H1 (cell line): ENCODE measurements around the gene TCERG1L. TPM values are rescaled to one million over a fixed set of nuclear protein-coding genes. Genes with fewer than 3 reads are reported as not detected.

Experiments
- CTCF ChIA-PET: fragments of 300-600 bp; sonication (Branson Sonifier 250); formaldehyde crosslinking; loops from one replicate; lab custom pipeline; 2021; ENCODE audit not compliant: partially characterized antibody; lab: Charles Lee
- POLR2A ChIA-PET: fragments of 300-600 bp; sonication (Branson Sonifier 250); formaldehyde crosslinking; loops from one replicate; lab custom pipeline; 2021; ENCODE audit warnings: inconsistent platforms; ENCODE audit not compliant: partially characterized antibody; lab: Charles Lee
- DNase-seq, 2 experiments: peaks; one replicate each; pipeline versions ENCODE4 v3.0.0 to v3.0.0-alpha.2; 2010 to 2022; ENCODE audit warnings: low spot score in 2 of 2, low read depth in 1 of 2, mixed read lengths in 1 of 2
- FAIRE-seq: peaks from 2 replicates; lab custom pipeline; 2011; peaks lifted over from hg19 to GRCh38; lab: Jason Lieb, UNC
- H2AFZ ChIP-seq: 2 replicates; pipeline ENCODE4 v1.8.1; 2012; ENCODE audit warnings: low read length, inconsistent platforms
- H2AK5ac ChIP-seq: 2 replicates; pipeline ENCODE4 v1.6.1; 2013; ENCODE audit warnings: low read depth, low read length
- H2BK120ac ChIP-seq: replicated peaks from 2 replicates; pipeline ENCODE3; 2013; ENCODE audit warnings: low read depth, low read length, inconsistent platforms
- H2BK12ac ChIP-seq: 2 replicates; pipeline ENCODE4 v1.6.1; 2013; ENCODE audit warnings: low read depth, low read length
- H2BK15ac ChIP-seq: 2 replicates; pipeline ENCODE4 v1.6.1; 2013; ENCODE audit warnings: low read length
- H2BK20ac ChIP-seq: 2 replicates; pipeline ENCODE4 v1.6.1; 2013; ENCODE audit warnings: low read length
- H2BK5ac ChIP-seq: 2 replicates; pipeline ENCODE4 v1.6.1; 2013; ENCODE audit warnings: low read depth, low read length
- H3K14ac ChIP-seq: 2 replicates; pipeline ENCODE4 v1.6.1; 2013; ENCODE audit warnings: inconsistent platforms; ENCODE audit not compliant: insufficient read length
- H3K18ac ChIP-seq: 2 replicates; pipeline ENCODE4 v1.6.1; 2013; ENCODE audit warnings: low read length; ENCODE audit errors: extremely low read depth
- H3K23ac ChIP-seq: 2 replicates; pipeline ENCODE4 v1.6.1; 2013; ENCODE audit warnings: inconsistent platforms; ENCODE audit not compliant: insufficient read length
- H3K23me2 ChIP-seq: 2 replicates; pipeline ENCODE4 v1.6.1; 2013; ENCODE audit warnings: low read depth, low read length
- H3K27ac ChIP-seq: 2 replicates; pipeline ENCODE4 v1.6.1; 2011; ENCODE audit warnings: low read depth, low read length, inconsistent platforms
- H3K27me3 ChIP-seq, 4 experiments: replicated peaks in 1 of 4; 1 replicate in 1 of 4; 2 replicates in 3 of 4; pipeline versions ENCODE4 v1.6.1 to v1.8.1; 2011 to 2013; ENCODE audit warnings: low read length in 3 of 4, mild to moderate bottlenecking in 3 of 4, inconsistent platforms in 2 of 4, mixed read lengths in 2 of 4, moderate library complexity in 1 of 4; ENCODE audit not compliant: control insufficient read depth in 3 of 4, insufficient read depth in 3 of 4; ENCODE audit errors: extremely low read depth in 1 of 4
- H3K36me3 ChIP-seq, 4 experiments: 2 replicates each; pipeline versions ENCODE4 v1.6.1 to v1.8.1; 2011 to 2013; ENCODE audit warnings: mild to moderate bottlenecking in 4 of 4, low read length in 3 of 4, moderate library complexity in 2 of 4, control low read depth in 1 of 4, inconsistent platforms in 1 of 4; ENCODE audit not compliant: insufficient read depth in 4 of 4, control insufficient read depth in 2 of 4
- H3K4ac ChIP-seq: replicated peaks from 2 replicates; pipeline ENCODE3; 2013; ENCODE audit warnings: low read length, low read depth, mixed read lengths, inconsistent platforms; ENCODE audit not compliant: insufficient read length
- H3K4me1 ChIP-seq, 4 experiments: replicated peaks in 1 of 4; 1 replicate in 1 of 4; 2 replicates in 3 of 4; pipeline versions ENCODE4 v1.6.1 to v1.8.1; 2011 to 2013; ENCODE audit warnings: low read length in 3 of 4, inconsistent platforms in 2 of 4, mixed read lengths in 1 of 4; ENCODE audit not compliant: insufficient read depth in 4 of 4, control insufficient read depth in 3 of 4
- H3K4me2 ChIP-seq, 2 experiments: 2 replicates each; pipeline versions ENCODE4 v1.6.1 to v1.8.1; 2011 to 2013; ENCODE audit warnings: low read depth in 2 of 2, low read length in 2 of 2, control low read depth in 1 of 2, inconsistent platforms in 1 of 2, mild to moderate bottlenecking in 1 of 2; ENCODE audit not compliant: insufficient read depth in 1 of 2
- H3K4me3 ChIP-seq, 4 experiments: fragments of 200-600, 300-600 bp in 1 of 4; sonication (generic), shearing (Covaris generic), sonication (Bioruptor Twin) in 1 of 4; 2 replicates each; pipeline versions ENCODE4 v1.5.1 to v1.8.1; 2011 to 2016; ENCODE audit warnings: low read length in 4 of 4, low read depth in 3 of 4, control low read depth in 2 of 4, inconsistent platforms in 2 of 4, mild to moderate bottlenecking in 2 of 4, mixed read lengths in 1 of 4, moderate library complexity in 1 of 4; ENCODE audit not compliant: insufficient read depth in 2 of 4; ENCODE audit errors: extremely low read depth in 1 of 4
- H3K56ac ChIP-seq: replicated peaks from 2 replicates; pipeline ENCODE3; 2013; ENCODE audit warnings: low read depth, mild to moderate bottlenecking, mixed read lengths, low read length, inconsistent platforms; ENCODE audit not compliant: insufficient read length
- H3K79me1 ChIP-seq: 2 replicates; pipeline ENCODE4 v1.6.1; 2013; ENCODE audit warnings: low read depth, low read length, control low read depth
- H3K79me2 ChIP-seq, 2 experiments: 2 replicates each; pipeline versions ENCODE4 v1.6.1 to v1.8.1; 2012 to 2013; ENCODE audit warnings: low read length in 2 of 2, mild to moderate bottlenecking in 2 of 2, inconsistent platforms in 1 of 2; ENCODE audit not compliant: insufficient read depth in 2 of 2, control insufficient read depth in 1 of 2
- H3K9ac ChIP-seq, 4 experiments: replicated peaks in 1 of 4; 1 replicate in 1 of 4; 2 replicates in 3 of 4; pipeline versions ENCODE4 v1.6.1 to v1.8.1; 2011 to 2013; ENCODE audit warnings: low read depth in 3 of 4, low read length in 3 of 4, control low read depth in 2 of 4, mild to moderate bottlenecking in 2 of 4, moderate library complexity in 2 of 4, inconsistent platforms in 1 of 4; ENCODE audit errors: extremely low read depth in 1 of 4
- H3K9me3 ChIP-seq, 2 experiments: 2 replicates each; pipeline versions ENCODE4 v1.6.1 to v1.8.1; 2012 to 2013; ENCODE audit warnings: mild to moderate bottlenecking in 2 of 2, moderate library complexity in 2 of 2, control low read depth in 1 of 2, inconsistent platforms in 1 of 2, low read depth in 1 of 2, low read length in 1 of 2, mixed read lengths in 1 of 2; ENCODE audit not compliant: insufficient read depth in 2 of 2
- H4K20me1 ChIP-seq, 2 experiments: replicated peaks in 1 of 2; 2 replicates each; pipeline versions ENCODE3 to v1.8.1; 2011 to 2013; ENCODE audit warnings: inconsistent platforms in 2 of 2, low read length in 2 of 2, mild to moderate bottlenecking in 1 of 2; ENCODE audit not compliant: insufficient read depth in 2 of 2, control insufficient read depth in 1 of 2
- H4K5ac ChIP-seq: 2 replicates; pipeline ENCODE4 v1.6.1; 2013; ENCODE audit warnings: low read length, low read depth, mixed read lengths, inconsistent platforms; ENCODE audit not compliant: insufficient read length
- H4K8ac ChIP-seq: 2 replicates; pipeline ENCODE4 v1.8.0; 2013; ENCODE audit warnings: mild to moderate bottlenecking, moderate library complexity, low read length, inconsistent platforms; ENCODE audit not compliant: insufficient read depth; ENCODE audit errors: extremely low read depth
- H4K91ac ChIP-seq: replicated peaks from 2 replicates; pipeline ENCODE3; 2013; ENCODE audit warnings: low read length, mixed read lengths, inconsistent platforms; ENCODE audit not compliant: insufficient read length
- BACH1 ChIP-seq: IDR thresholded peaks from 2 replicates; pipeline ENCODE4 v1.6.1; 2012; ENCODE audit warnings: low read length, improper control_type of control experiment
- CEBPB ChIP-seq: IDR thresholded peaks from 2 replicates; pipeline ENCODE4 v1.6.1; 2012; ENCODE audit warnings: low read depth, low read length
- CHD2 ChIP-seq: IDR thresholded peaks from 2 replicates; pipeline ENCODE4 v1.6.1; 2012; ENCODE audit warnings: low read length, improper control_type of control experiment
- EZH2 ChIP-seq: fragments of 200-600 bp; sonication (generic); IDR thresholded peaks from 2 replicates; pipeline ENCODE4 v1.7.1; 2012; ENCODE audit warnings: low read depth, mild to moderate bottlenecking, moderate library complexity, low read length, inconsistent platforms; ENCODE audit not compliant: severe bottlenecking
- HDAC2 ChIP-seq, 2 experiments: fragments of 300-600 bp in 1 of 2; sonication (generic) in 1 of 2; IDR thresholded peaks; 2 replicates each; pipeline ENCODE4 v1.6.1; 2011 to 2012; ENCODE audit warnings: low read depth in 2 of 2, low read length in 2 of 2, mild to moderate bottlenecking in 2 of 2, moderate library complexity in 2 of 2, borderline replicate concordance in 1 of 2, inconsistent platforms in 1 of 2
- KDM4A ChIP-seq: IDR thresholded peaks from one replicate; pipeline ENCODE4 v1.7.1; 2012; ENCODE audit warnings: low read depth, mild to moderate bottlenecking, moderate library complexity, low read length, inconsistent platforms; ENCODE audit not compliant: severe bottlenecking
- RAD21 ChIP-seq, 2 experiments: IDR thresholded peaks in 1 of 2; conservative IDR thresholded peaks in 1 of 2; 2 replicates each; pipeline ENCODE4 v1.6.1; 2011; ENCODE audit warnings: low read depth in 2 of 2, low read length in 2 of 2, improper control_type of control experiment in 1 of 2, inconsistent platforms in 1 of 2, mild to moderate bottlenecking in 1 of 2, moderate library complexity in 1 of 2
- SAP30 ChIP-seq: fragments of 300-600 bp; sonication (generic); IDR thresholded peaks from 2 replicates; pipeline ENCODE4 v1.7.1; 2012; ENCODE audit warnings: low read length, moderate library complexity, mild to moderate bottlenecking, inconsistent platforms; ENCODE audit not compliant: insufficient read depth, insufficient replicate concordance
- SIRT6 ChIP-seq: IDR thresholded peaks from one replicate; pipeline ENCODE4 v1.7.1; 2012; ENCODE audit warnings: low read length, inconsistent platforms
- SIX5 ChIP-seq: IDR thresholded peaks from 2 replicates; pipeline ENCODE4 v1.6.1; 2011; ENCODE audit warnings: mild to moderate bottlenecking, low read depth, low read length
- SUZ12 ChIP-seq: fragments of 200-600 bp; sonication (generic); IDR thresholded peaks from 2 replicates; pipeline ENCODE4 v1.6.1; 2012; ENCODE audit warnings: mild to moderate bottlenecking, inconsistent platforms, low read length, moderate library complexity, mixed read lengths
- TEAD4 ChIP-seq: IDR thresholded peaks from 2 replicates; pipeline ENCODE4 v1.6.1; 2012; ENCODE audit warnings: low read depth, low read length, inconsistent platforms, mixed read lengths
- WGBS, 2 experiments: shearing (Covaris generic) in 1 of 2; methylation state at CpG; one replicate each; pipeline versions ENCODE4 v1.1.6 to v1.1.7; 2013 to 2015; ENCODE audit warnings: low lambda C conversion rate in 2 of 2, mixed read lengths in 2 of 2, inconsistent platforms in 1 of 2, low coverage in 1 of 2, missing lambda C conversion rate in 1 of 2; ENCODE audit not compliant: insufficient replicate concordance in 2 of 2, insufficient coverage in 1 of 2, insufficient read length in 1 of 2; ENCODE audit errors: extremely low coverage in 1 of 2, missing lambda C conversion rate in 1 of 2; 5-methylcytosine and 5-hydroxymethylcytosine counted together
- polyA plus RNA-seq, 7 experiments: library from polyadenylated mRNA; depleted of rRNA in 3 of 7; stranded (reverse) in 5 of 7; unstranded in 2 of 7; fragments of >200 nt in 5 of 7; fragments of 200-250 nt in 2 of 7; gene quantifications; 1 replicate in 5 of 7; 2 replicates in 1 of 7; 4 replicates in 1 of 7; pipeline versions ENCODE4 v1.2.1 to v1.2.3, GENCODE V29; 2011 to 2013; ENCODE audit warnings: missing spikeins in 2 of 7, mixed read lengths in 2 of 7
- total RNA-seq: library from RNA; stranded (reverse); fragmentation: NEBNext Ultra II Directional; extraction: Animal tissue kit (Norgen Biotek cat#: 25700); gene quantifications from 2 replicates; pipeline ENCODE4 v1.2.1, GENCODE V29; 2021
- TF ChIP-seq, protein P1 (sequence below): IDR thresholded peaks from 2 replicates; pipeline ENCODE4 v1.6.1; 2012; ENCODE audit warnings: inconsistent platforms

The TCERG1L gene
- total and polyA plus RNA-seq, 2 of the 8 experiments (the other 6 are each of a cell fraction or from before 2014, with no cell fraction given) = 3.9 to 6.9 TPM

DNA sequence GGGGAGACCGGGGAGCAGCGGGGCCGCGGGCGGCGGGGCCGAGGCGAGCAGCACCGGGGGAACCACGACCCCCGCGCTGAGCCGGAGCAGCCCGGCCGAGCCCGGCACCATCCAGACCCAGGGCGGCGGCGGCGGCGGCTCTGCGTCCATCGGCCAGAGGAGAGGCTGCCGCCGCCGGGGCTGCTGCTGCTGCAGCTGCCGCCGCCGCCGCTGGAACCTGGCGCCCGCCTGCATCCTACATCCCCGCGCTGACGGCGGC, 190 bp downstream of the TCERG1L start:
- no peak overlapping the region for H3K27ac ChIP-seq
- H3K4me2 ChIP-seq = peak overlapping the region; percentile 71 to 75; a peak in 3 of 4 replicates
- no peak overlapping the region for H2BK12ac ChIP-seq
- DNase-seq (peak in 1 of 2 experiments; percentile 61), FAIRE-seq (no peak)
- H3K23ac ChIP-seq = no peak overlapping the region
- H2BK5ac ChIP-seq = no peak overlapping the region
- POLR2A ChIA-PET = interaction anchor here (0.7 kb wide), 1 partner anchor 608 kb away, joined by 3 read pairs; no protein-coding TSS in a partner anchor
- H4K20me1 ChIP-seq = no peaks in the 10 kb centered on the region
- no peak overlapping the region for H2BK120ac ChIP-seq
- H4K91ac ChIP-seq = no peak overlapping the region
- H2BK15ac ChIP-seq = no peak overlapping the region
- H3K27me3 ChIP-seq = peaks cover 0 to 14% (median 5%) of the 10 kb centered on the region in 4 experiments; a peak in 5 of 7 replicates
- peaks cover 14% of the 10 kb centered on the region; the same call in 1 of the 2 replicates for H3K23me2 ChIP-seq
- no peak overlapping the region for H2BK20ac ChIP-seq
- H2AFZ ChIP-seq = no peak overlapping the region
- CTCF ChIA-PET = interaction anchor here (1.9 kb wide), 1 partner anchor 82 kb away, joined by 4 read pairs; no protein-coding TSS in a partner anchor
- H3K9ac ChIP-seq = peak overlapping the region in 1 of 4 experiments; percentile 74; a peak in 1 of 7 replicates
- H2AK5ac ChIP-seq = no peak overlapping the region
- H3K18ac ChIP-seq = no peak overlapping the region
- no peak overlapping the region for H4K8ac ChIP-seq
- 0% methylated on average over 7 of the region's 36 CpGs; no CpG with 5 or more reads in 1 of the 2 experiments for WGBS, 2 experiments
- H3K4me3 ChIP-seq = peak overlapping the region in 3 of 4 experiments; percentile 49 to 72 (median 52); a peak in 7 of 8 replicates
- H3K36me3 ChIP-seq = no peaks in the 10 kb centered on the region; a peak in 1 of 8 replicates
- H3K79me1 ChIP-seq = no peaks in the 10 kb centered on the region
- no peak overlapping the region for H3K4ac ChIP-seq
- H3K14ac ChIP-seq = no peak overlapping the region
- no peaks in the 10 kb centered on the region for H3K9me3 ChIP-seq
- no peak overlapping the region for H3K56ac ChIP-seq
- no peak overlapping the region for H4K5ac ChIP-seq
- peaks cover 3 to 11% (median 3%) of the 10 kb centered on the region in 4 experiments; a peak in 6 of 7 replicates for H3K4me1 ChIP-seq
- H3K79me2 ChIP-seq = no peaks in the 10 kb centered on the region
- TF ChIP-seq BACH1 = no peak
- TF ChIP-seq KDM4A = no peak
- TF ChIP-seq RAD21 (IDR thresholded peaks at IDR 0.05 in 1 of 2, conservative IDR thresholded peaks at IDR 0.05 in 1 of 2; ENCODE audit: low read depth in 2 of 2, low read length in 2 of 2) = no peak
- TF ChIP-seq SIX5 = no peak
- TF ChIP-seq HDAC2 (IDR thresholded peaks at IDR 0.05; ENCODE audit: borderline replicate concordance in 1 of 2, low read depth in 2 of 2, low read length in 2 of 2) = no peak
- no peak for TF ChIP-seq TEAD4
- no peak for TF ChIP-seq SUZ12
- TF ChIP-seq, protein P1, sequence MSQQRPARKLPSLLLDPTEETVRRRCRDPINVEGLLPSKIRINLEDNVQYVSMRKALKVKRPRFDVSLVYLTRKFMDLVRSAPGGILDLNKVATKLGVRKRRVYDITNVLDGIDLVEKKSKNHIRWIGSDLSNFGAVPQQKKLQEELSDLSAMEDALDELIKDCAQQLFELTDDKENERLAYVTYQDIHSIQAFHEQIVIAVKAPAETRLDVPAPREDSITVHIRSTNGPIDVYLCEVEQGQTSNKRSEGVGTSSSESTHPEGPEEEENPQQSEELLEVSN = no peak
- no peak for TF ChIP-seq CEBPB
- no peak for TF ChIP-seq SIRT6
- no peak for TF ChIP-seq EZH2
- no peak for TF ChIP-seq SAP30
- no peak for TF ChIP-seq CHD2
